Measurements from ENCODE around the gene FLYWCH1.

GRCh38 chr16:2897110-2897509 is 14.6 kb upstream of the FLYWCH1 start:
- TF ChIP-seq POLR2AphosphoS5 (IDR thresholded peaks at IDR 0.05; ENCODE audit: low read depth, low read length) (no peak), POLR2A (IDR thresholded peaks at IDR 0.05; ENCODE audit: low read depth, low read length) (no peak), TAF1 (IDR thresholded peaks at IDR 0.05; ENCODE audit: borderline replicate concordance, low read depth, low read length) (no peak)

Measured in GM12892 (cell line).